ENCODE data around the gene ISG20.
"Not testable (repeated sequence)": the region's sequence is repeated elsewhere in the genome, so short reads cannot be mapped to it uniquely, and the experiment has no call there.

ISG20 gene

GRCh38 chr15:88619796-88620195, 19.0 kb upstream of the ISG20 start:
- DNase-seq, result no peak

- DNase-seq, result peak; percentile 83
Measured at GRCh38 chr15:88620995-88621772, 17.6 kb upstream of the ISG20 start, which contains the start of gene AEN. Gene AEN, plus strand, starts transcription at chr15:88621340. Its CDS starts 4,870 bp downstream, at chr15:88626210.

- no peak for DNase-seq
Measured at GRCh38 chr15:88621789-88622604, 16.8 kb upstream of the ISG20 start.

- no peak for DNase-seq
Measured at GRCh38 chr15:88622605-88622975, 16.2 kb upstream of the ISG20 start.

- DNase-seq, result no peak
Measured at GRCh38 chr15:88623061-88623460, 15.8 kb upstream of the ISG20 start.

GRCh38 chr15:88623632-88624031, 15.2 kb upstream of the ISG20 start:
- no peak for DNase-seq

GRCh38 chr15:88624156-88624970, 14.5 kb upstream of the ISG20 start:
- no peak for DNase-seq

- no peak for DNase-seq
Measured at GRCh38 chr15:88624971-88625490, 13.8 kb upstream of the ISG20 start.

GRCh38 chr15:88625943-88626741, 12.7 kb upstream of the ISG20 start:
- DNase-seq, result no peak

- DNase-seq, result no peak
Measured at GRCh38 chr15:88627463-88627862, 11.4 kb upstream of the ISG20 start.

- no peak for DNase-seq
Measured at GRCh38 chr15:88628018-88628654, 10.7 kb upstream of the ISG20 start.

GRCh38 chr15:88629071-88629470, 9.7 kb upstream of the ISG20 start:
- no peak for DNase-seq

GRCh38 chr15:88630141-88630721, 8.6 kb upstream of the ISG20 start:
- DNase-seq, result no peak

GRCh38 chr15:88630798-88631463, 7.9 kb upstream of the ISG20 start:
- DNase-seq, result no peak

GRCh38 chr15:88631464-88632028, 7.3 kb upstream of the ISG20 start:
- no peak for DNase-seq

GRCh38 chr15:88632797-88633196, 6.0 kb upstream of the ISG20 start:
- DNase-seq, result not testable (repeated sequence)

GRCh38 chr15:88634449-88634848, 4.4 kb upstream of the ISG20 start:
- DNase-seq, result no peak

GRCh38 chr15:88635318-88635717, 3.5 kb upstream of the ISG20 start:
- no peak for DNase-seq

GRCh38 chr15:88636050-88636449, 2.8 kb upstream of the ISG20 start:
- no peak for DNase-seq

GRCh38 chr15:88636654-88637053, 2.2 kb upstream of the ISG20 start:
- DNase-seq, result no peak

Measured in NCI-H1105 (cell line).